ENCODE results near the gene GAK. TPM values are rescaled to one million over a fixed set of nuclear protein-coding genes. Genes with fewer than 3 reads are reported as not detected.

The GAK gene
- total RNA-seq, 2 donors from 2014 or later, result 104 to 121 TPM

- Histone ChIP-seq H3K4me3 (ENCODE audit: low read length) (no peak overlapping the region), H3K4me1 (ENCODE audit: control insufficient read depth, insufficient read depth, low read length) (no peaks in the 10 kb centered on the region), H3K36me3 (ENCODE audit: control insufficient read depth, insufficient read depth, low read length) (no peaks in the 10 kb centered on the region), H3K27me3 (ENCODE audit: control insufficient read depth, insufficient read depth, low read length, poor library complexity, severe bottlenecking) (no peaks in the 10 kb centered on the region), H3K9me3 (ENCODE audit: control insufficient read depth, low read length) (no peaks in the 10 kb centered on the region), H3K9ac (ENCODE audit: extremely low read depth, low read length, poor library complexity, severe bottlenecking) (no peak overlapping the region), H3K27ac (ENCODE audit: low read depth, low read length) (no peak overlapping the region)
- 92 to 94% methylated on average over 16 to 17 of the region's 17 CpGs for WGBS, 2 experiments (ENCODE audit: insufficient coverage in 1 of 2, insufficient read length in 1 of 2)
- Mint-ChIP-seq H3K9me3 (no peaks in the 10 kb centered on the region), H3K27me3 (ENCODE audit: insufficient read depth) (no peaks in the 10 kb centered on the region), H3K4me1 (no peaks in the 10 kb centered on the region), H3K4me3 (no peak overlapping the region), H3K27ac (no peak overlapping the region), H3K36me3 (ENCODE audit: low read depth) (peaks cover 20% of the 10 kb centered on the region)
- TF ChIP-seq CTCF (conservative IDR thresholded peaks at IDR 0.05), result no peak
- no peak for DNase-seq
These were observed 26.2 kb upstream of the GAK start for GRCh38 chr4:958314-958665.

GRCh38 chr4:957581-958313 is 25.6 kb upstream of the GAK start:
- H3K27ac ChIP-seq (ENCODE audit: low read depth, low read length), result no peak overlapping the region
- WGBS, 2 experiments (ENCODE audit: insufficient coverage in 1 of 2, insufficient read length in 1 of 2), result 94 to 98% methylated on average over 43 to 45 of the region's 45 CpGs
- Mint-ChIP-seq H3K4me1 (no peaks in the 10 kb centered on the region), H3K4me3 (no peak overlapping the region), H3K9me3 (no peaks in the 10 kb centered on the region), H3K27me3 (ENCODE audit: insufficient read depth) (no peaks in the 10 kb centered on the region), H3K27ac (no peak overlapping the region), H3K36me3 (ENCODE audit: low read depth) (peaks cover 20% of the 10 kb centered on the region)
- no peaks in the 10 kb centered on the region for H3K9me3 ChIP-seq (ENCODE audit: control insufficient read depth, low read length)
- no peaks in the 10 kb centered on the region for H3K4me1 ChIP-seq (ENCODE audit: control insufficient read depth, insufficient read depth, low read length)
- H3K4me3 ChIP-seq (ENCODE audit: low read length), result no peak overlapping the region
- H3K9ac ChIP-seq (ENCODE audit: extremely low read depth, low read length, poor library complexity, severe bottlenecking), result no peak overlapping the region
- no peak for TF ChIP-seq CTCF (conservative IDR thresholded peaks at IDR 0.05)
- H3K36me3 ChIP-seq (ENCODE audit: control insufficient read depth, insufficient read depth, low read length), result no peaks in the 10 kb centered on the region
- no peaks in the 10 kb centered on the region for H3K27me3 ChIP-seq (ENCODE audit: control insufficient read depth, insufficient read depth, low read length, poor library complexity, severe bottlenecking)
- DNase-seq, result no peak

GRCh38 chr4:957231-957580 is 25.1 kb upstream of the GAK start:
- H3K4me1 ChIP-seq (ENCODE audit: control insufficient read depth, insufficient read depth, low read length), result no peaks in the 10 kb centered on the region
- Mint-ChIP-seq H3K27me3 (ENCODE audit: insufficient read depth) (no peaks in the 10 kb centered on the region), H3K4me3 (no peak overlapping the region), H3K9me3 (no peaks in the 10 kb centered on the region), H3K36me3 (ENCODE audit: low read depth) (peaks cover 20% of the 10 kb centered on the region), H3K27ac (no peak overlapping the region), H3K4me1 (no peaks in the 10 kb centered on the region)
- no peak overlapping the region for H3K27ac ChIP-seq (ENCODE audit: low read depth, low read length)
- no peaks in the 10 kb centered on the region for H3K27me3 ChIP-seq (ENCODE audit: control insufficient read depth, insufficient read depth, low read length, poor library complexity, severe bottlenecking)
- no peaks in the 10 kb centered on the region for H3K36me3 ChIP-seq (ENCODE audit: control insufficient read depth, insufficient read depth, low read length)
- H3K9me3 ChIP-seq (ENCODE audit: control insufficient read depth, low read length), result no peaks in the 10 kb centered on the region
- WGBS, 2 experiments (ENCODE audit: insufficient coverage in 1 of 2, insufficient read length in 1 of 2), result 88 to 92% methylated on average over 2 to 8 of the region's 8 CpGs
- no peak for DNase-seq
- H3K9ac ChIP-seq (ENCODE audit: extremely low read depth, low read length, poor library complexity, severe bottlenecking), result no peak overlapping the region
- TF ChIP-seq CTCF (conservative IDR thresholded peaks at IDR 0.05), result no peak
- no peak overlapping the region for H3K4me3 ChIP-seq (ENCODE audit: low read length)
